ENCODE results near the gene CDH4. TPM values are rescaled to one million over a fixed set of nuclear protein-coding genes. Genes with fewer than 3 reads are reported as not detected.

CDH4 gene
- total and polyA plus RNA-seq, 9 of the 15 experiments (the other 6 are each of a cell fraction or from before 2014, with no cell fraction given), result 0.04 TPM; not detected in 8

- no peaks in the 10 kb centered on the region for H3K79me2 ChIP-seq (ENCODE audit: control insufficient read depth, insufficient read depth, low read length)
- intact Hi-C loops (cut with micrococcal nuclease) (no loop called here), in situ Hi-C loops (cut with MboI) (no loop called here)
- TF ChIP-seq KLF10 (CRISPR knock-in tag; IDR thresholded peaks at IDR 0.05) (no peak), CEBPB (tag; IDR thresholded peaks at IDR 0.05) (no peak), ZNF12 (CRISPR knock-in tag; IDR thresholded peaks at IDR 0.05) (no peak), TBP (optimal IDR thresholded peaks at IDR 0.05; ENCODE audit: low read depth, low read length) (no peak), ZNF707 (CRISPR knock-in tag; conservative IDR thresholded peaks at IDR 0.05) (no peak), NR3C1 (CRISPR knock-in tag; IDR thresholded peaks at IDR 0.05) (no peak), CBX1 (IDR thresholded peaks at IDR 0.05; ENCODE audit: low read depth) (no peak), MBD2 (IDR thresholded peaks at IDR 0.05; ENCODE audit: borderline replicate concordance, low read depth) (no peak), MAFF (IDR thresholded peaks at IDR 0.05; ENCODE audit: low read length) (no peak), MBD1 (CRISPR knock-in tag; IDR thresholded peaks at IDR 0.05) (no peak), GTF2B (IDR thresholded peaks at IDR 0.05; ENCODE audit: extremely low read depth, insufficient read length) (no peak), E4F1 (CRISPR knock-in tag; IDR thresholded peaks at IDR 0.05; ENCODE audit: borderline replicate concordance) (no peak), ZNF764 (CRISPR knock-in tag; IDR thresholded peaks at IDR 0.05; ENCODE audit: low read depth) (no peak), ZNF512 (tag; IDR thresholded peaks at IDR 0.05) (no peak), ZSCAN29 (IDR thresholded peaks at IDR 0.05) (no peak), ARID2 (IDR thresholded peaks at IDR 0.05) (no peak), ZNF507 (tag; conservative IDR thresholded peaks at IDR 0.05) (no peak), ZKSCAN8 (CRISPR knock-in tag; IDR thresholded peaks at IDR 0.05) (no peak), GTF2E2 (tag; IDR thresholded peaks at IDR 0.05) (no peak), MAFK (IDR thresholded peaks at IDR 0.05; ENCODE audit: low read length) (no peak)
- DNase-seq (ENCODE audit: extremely low read depth in 1 of 4, low spot score in 3 of 4) (no peak), ATAC-seq (no peak), FAIRE-seq (no peak)
- ChIA-PET POLR2A (no interaction called here), CTCF (ENCODE audit: low intra/inter-chr PET ratio) (no interaction called here)
- WGBS (ENCODE audit: insufficient coverage, low coverage, missing lambda C conversion rate), result 0% methylated on average over 15 of the region's 17 CpGs
- peaks cover 16 to 72% of the 10 kb centered on the region in 2 experiments for H3K27me3 ChIP-seq (ENCODE audit: control insufficient read depth in 2 of 2, insufficient read depth in 2 of 2, low read length in 2 of 2)
- H3K9me3 ChIP-seq (replicated peaks; ENCODE audit: control insufficient read depth, insufficient read depth, low read depth, low read length), result no peaks in the 10 kb centered on the region
- peaks cover 0 to 4% of the 10 kb centered on the region in 2 experiments; a peak in 1 of 5 replicates for H3K4me1 ChIP-seq (replicated peaks in 1 of 2; ENCODE audit: control insufficient read depth in 2 of 2, insufficient read depth in 2 of 2, low read length in 2 of 2)
- H3K9me1 ChIP-seq (ENCODE audit: control insufficient read depth, insufficient read depth, low read length), result no peaks in the 10 kb centered on the region
- no peak overlapping the region for H3K9ac ChIP-seq (ENCODE audit: insufficient read depth in 1 of 2, low read depth in 2 of 2, low read length in 2 of 2)
- no peak overlapping the region for H3K4me3 ChIP-seq
- H3K4me2 ChIP-seq (ENCODE audit: insufficient read depth, low read length), result no peak overlapping the region
- no TSS peak for BruUV-seq (replicated peaks)
- H3K27ac ChIP-seq (ENCODE audit: extremely low read depth, low read depth, low read length), result no peak overlapping the region
- no peaks in the 10 kb centered on the region for H3K36me3 ChIP-seq (ENCODE audit: control insufficient read depth, insufficient read depth, low read length)
- no peak overlapping the region for H2AFZ ChIP-seq (ENCODE audit: low read depth, low read length)
- peaks cover 3% of the 10 kb centered on the region for H4K20me1 ChIP-seq (replicated peaks; ENCODE audit: control insufficient read depth, insufficient read depth, low read length)
Measured at GRCh38 chr20:61844621-61845020, 592.6 kb downstream of the CDH4 start.
